Heart right ventricle (tissue), 16 donors: Measurements from ENCODE around the gene MTA1. TPM values are rescaled to one million over a fixed set of nuclear protein-coding genes. Genes with fewer than 3 reads are reported as not detected.

Experiments used
- ATAC-seq, 8 donors: fragments of 200-7000 bp; cut with Tn5 transposase; one replicate each; pipeline ENCODE4 v1.9.1; 2020; ENCODE audit warnings: mild to moderate bottlenecking in 8 of 8, moderate library complexity in 8 of 8, moderate number of reproducible peaks in 1 of 8
- DNase-seq, 2 donors: peaks; one replicate each; pipeline ENCODE4 v3.0.0-alpha.2; 2020
- H3K27ac ChIP-seq, 10 donors: fragments of 200-600 bp; sonication (generic) in 2 of 10; one replicate each; pipeline versions ENCODE4 v1.5.0 to v1.8.0; 2020 to 2022; ENCODE audit warnings: mild to moderate bottlenecking in 3 of 10
- H3K27me3 ChIP-seq, 7 donors: fragments of 200-600 bp; one replicate each; pipeline ENCODE4 v1.8.0; 2021 to 2022; ENCODE audit warnings: mild to moderate bottlenecking in 2 of 7
- H3K36me3 ChIP-seq, 9 donors: fragments of 200-600 bp; sonication (generic) in 1 of 9; one replicate each; pipeline versions ENCODE4 v1.5.0 to v1.8.0; 2020 to 2022; ENCODE audit warnings: mild to moderate bottlenecking in 2 of 9
- H3K4me1 ChIP-seq, 9 donors: fragments of 200-600 bp; sonication (generic) in 1 of 9; one replicate each; pipeline versions ENCODE4 v1.5.0 to v1.8.0; 2020 to 2022; ENCODE audit warnings: mild to moderate bottlenecking in 4 of 9
- H3K4me3 ChIP-seq, 10 donors: fragments of 200-600 bp; sonication (generic) in 2 of 10; one replicate each; pipeline versions ENCODE4 v1.5.0 to v1.8.0; 2020 to 2022; ENCODE audit warnings: mild to moderate bottlenecking in 7 of 10, moderate library complexity in 2 of 10
- H3K9me3 ChIP-seq, 11 donors: fragments of 200-600 bp in 10 of 11; sonication (generic) in 2 of 11; one replicate each; pipeline versions ENCODE4 v1.5.0 to v1.8.0; 2013 to 2022; ENCODE audit warnings: mild to moderate bottlenecking in 2 of 11, control low read depth in 1 of 11, moderate library complexity in 1 of 11
- CTCF ChIP-seq, 9 donors: fragments of 200-600 bp; sonication (generic) in 2 of 9; IDR thresholded peaks; one replicate each; pipeline versions ENCODE4 v1.5.0 to v1.8.0; 2021 to 2022; ENCODE audit warnings: antibody characterized with exemption in 9 of 9, mild to moderate bottlenecking in 5 of 9, moderate library complexity in 1 of 9
- WGBS, 2 donors: extraction: QIAGEN DNeasy Blood & Tissue Kit; methylation state at CpG; one replicate each; pipeline ENCODE4 v1.1.7; 2013; ENCODE audit warnings: inconsistent platforms in 1 of 2; 5-methylcytosine and 5-hydroxymethylcytosine counted together
- intact Hi-C, 10 donors: fragments of 100-400 bp; cut with DNase I; formaldehyde crosslinking; loops; one replicate each; pipeline versions ENCODE4 v1.11.1 to v1.14.2; 2022
- polyA plus RNA-seq, 2 donors: library from polyadenylated mRNA; stranded (reverse); fragments of 200-250 nt; gene quantifications; one replicate each; pipeline ENCODE4 v1.2.3, GENCODE V29; 2013
- total RNA-seq, 10 donors: library from RNA; stranded (reverse); fragmentation: NEBNext Ultra II Directional in 3 of 10; extraction: Animal tissue kit (Norgen Biotek cat#: 25700) in 3 of 10; gene quantifications; one replicate each; pipeline versions ENCODE4 v1.2.1 to v1.2.4, GENCODE V29; 2021 to 2023
- donor health status: Arrhythmogenic right ventricular cardiomyopathy.
- donor health status: ischemic (EF 13 %, LVEDD 7.1; RV severe dilation, severe dysfunction).
- donor health status: healthy with polysubstance abuse.
- donor health status: DM: no; HTN: yes; CAD: no.
- donor health status: DM: no; HTN: no; CAD: no.
- donor health status: ischemic (EF 25% LVEDD 6.9; RV normal size, moderate dysfunction).
- donor health status: ischemic (EF 25% LVEDD 5.7; RV mildly dilated, moderate dysfunction).
- donor health status: healthy.
- donor health status: DM: yes; HTN: yes; CAD: no.
- donor health status: Ischemic cardiomyopathy.
- donor health status: ischemic (EF 35%, LVEDD 5.7; RV mildly dilated, moderate dysfunction).
- donor health status: nonischemic (EF 11% LVEDD 7.7; RV severe dilation, severe dysfunction).
- donor health status: DM: yes; HTN: yes; CAD: no.
- donor health status: PGD.
- donor health status: ischemic (EF 29% LVEDD 5.4; RV normal size, mild dysfunction).
- donor health status: nonischemic (EF 23%, LVEDD 6.1; RV moderate dilation, normal function).

MTA1 gene
- total and polyA plus RNA-seq, 12 donors: 94.4 to 250 (median 133) TPM

DNA sequence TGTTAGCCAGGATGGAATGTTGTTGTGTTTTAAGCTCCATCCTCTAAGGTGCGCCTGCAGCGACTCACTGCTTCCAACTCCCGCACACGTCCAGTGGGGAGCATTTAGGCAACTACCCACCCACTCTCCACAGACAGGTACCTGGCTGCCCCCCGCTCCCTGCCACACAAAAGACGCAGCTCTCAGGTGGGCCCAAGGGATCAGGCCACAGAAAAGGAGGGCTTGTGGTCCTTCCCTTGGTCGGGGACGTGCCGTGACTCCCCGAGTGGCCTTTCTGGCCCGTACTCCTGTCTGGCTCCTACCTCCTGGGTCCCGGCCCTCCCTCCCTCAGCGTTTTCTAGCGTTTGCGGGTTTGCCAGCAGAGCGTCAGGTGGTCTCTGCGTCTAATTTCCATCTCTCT, 87.6 kb downstream of the MTA1 start:
- WGBS, 2 donors: 78 to 81% methylated on average over 17 of the region's 17 CpGs
- Histone ChIP-seq H3K36me3 (no peaks in the 10 kb centered on the region), H3K27me3 (peaks cover 0 to 46% (median 31%) of the 10 kb centered on the region in 7 donors), H3K9me3 (no peaks in the 10 kb centered on the region), H3K4me1 (no peaks in the 10 kb centered on the region), H3K4me3 (no peak overlapping the region), H3K27ac (no peak overlapping the region)
- no peak for TF ChIP-seq CTCF (IDR thresholded peaks at IDR 0.05)
- intact Hi-C loops: no loop called here
- DNase-seq (no peak), ATAC-seq (no peak)

DNA sequence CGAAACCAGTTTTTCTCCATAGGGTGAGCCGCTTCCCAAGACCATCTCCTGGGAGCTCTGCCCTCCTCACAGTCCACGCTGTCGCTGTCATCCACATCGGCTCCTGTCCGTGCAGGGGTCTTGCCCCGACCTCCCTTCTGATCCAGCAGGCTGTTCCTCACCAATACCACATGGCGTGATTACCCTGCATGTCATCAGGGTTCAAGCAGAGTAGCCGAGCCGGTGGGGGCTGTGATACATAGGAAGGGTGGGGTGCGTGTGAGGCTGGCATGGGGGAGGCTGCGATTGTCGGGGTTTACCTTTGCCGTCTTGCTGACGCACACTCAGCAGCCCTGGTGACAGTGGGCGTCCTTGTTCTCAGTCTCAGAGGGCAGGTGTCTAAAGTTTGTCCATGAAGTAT, 88.4 kb downstream of the MTA1 start:
- DNase-seq: no peak
- peaks cover 0 to 54% (median 39%) of the 10 kb centered on the region in 7 donors for H3K27me3 ChIP-seq
- ATAC-seq: no peak
- H3K4me3 ChIP-seq: no peak overlapping the region
- H3K27ac ChIP-seq: no peak overlapping the region
- H3K4me1 ChIP-seq: no peaks in the 10 kb centered on the region
- 75 to 80% methylated on average over 16 of the region's 16 CpGs for WGBS, 2 donors
- intact Hi-C loops: no loop called here
- no peaks in the 10 kb centered on the region for H3K9me3 ChIP-seq
- no peaks in the 10 kb centered on the region for H3K36me3 ChIP-seq
- TF ChIP-seq CTCF (IDR thresholded peaks at IDR 0.05): no peak

DNA sequence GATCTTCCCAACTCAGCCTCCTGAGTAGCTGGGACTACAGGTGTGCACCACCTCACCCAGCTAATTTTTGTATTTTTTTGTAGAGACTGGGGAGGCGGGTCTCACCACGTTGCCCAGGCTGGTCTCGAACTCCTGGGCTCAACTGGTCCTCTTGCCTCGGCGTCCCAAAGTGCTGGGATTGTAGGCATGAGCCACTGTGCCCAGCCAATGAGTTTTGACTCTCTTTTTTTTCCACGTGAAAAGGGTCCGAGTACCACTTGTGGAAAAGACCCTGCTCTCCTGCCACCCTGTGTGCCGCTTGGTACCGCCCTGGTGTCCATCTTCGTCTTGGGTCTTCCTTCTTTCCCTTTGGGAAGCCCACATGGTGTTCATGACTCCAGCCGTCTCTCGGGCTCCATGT, 89.0 kb downstream of the MTA1 start:
- no peak for DNase-seq
- Histone ChIP-seq H3K4me1 (no peaks in the 10 kb centered on the region), H3K36me3 (no peaks in the 10 kb centered on the region), H3K9me3 (no peaks in the 10 kb centered on the region), H3K4me3 (no peak overlapping the region), H3K27ac (no peak overlapping the region), H3K27me3 (peaks cover 0 to 56% (median 42%) of the 10 kb centered on the region in 7 donors)
- intact Hi-C loops: no loop called here
- 87% methylated on average over 12 of the region's 12 CpGs for whole genome bisulfite sequencing, 2 donors
- ATAC-seq: no peak
- TF ChIP-seq CTCF (IDR thresholded peaks at IDR 0.05): no peak

GRCh38 chr14:105517096-105517495, 97.5 kb downstream of the MTA1 start:
- WGBS, 2 donors: 39 to 48% methylated on average over 5 of the region's 5 CpGs
- intact Hi-C loops: no loop called here
- no peak for ATAC-seq
- no peaks in the 10 kb centered on the region for H3K4me1 ChIP-seq
- no peak overlapping the region for H3K4me3 ChIP-seq
- TF ChIP-seq CTCF (IDR thresholded peaks at IDR 0.05): no peak
- H3K9me3 ChIP-seq: no peaks in the 10 kb centered on the region
- no peaks in the 10 kb centered on the region for H3K36me3 ChIP-seq
- DNase-seq: no peak
- H3K27me3 ChIP-seq: peaks cover 0 to 37% (median 26%) of the 10 kb centered on the region in 7 donors
- H3K27ac ChIP-seq: no peak overlapping the region
